Upper lobe of left lung (tissue), 4 donors: ENCODE measurements around the gene CHCHD6.

Experiments
- CTCF ChIP-seq, 6 experiments: fragments of 450-650 bp in 4 of 6; fragments of 200-600 bp in 2 of 6; sonication (generic) in 2 of 6; IDR thresholded peaks; one replicate each; pipeline ENCODE4 v1.5.1; 2016 to 2019; ENCODE audit warnings: antibody characterized with exemption in 6 of 6
- EP300 ChIP-seq, 4 donors: sonication (generic); formaldehyde crosslinking; IDR thresholded peaks; one replicate each; pipeline ENCODE4 v1.5.1; 2017; ENCODE audit warnings: antibody characterized with exemption in 4 of 4, control low read depth in 2 of 4
- POLR2A ChIP-seq, 4 donors: fragments of 450-650 bp; IDR thresholded peaks; one replicate each; pipeline ENCODE4 v1.5.1; 2016 to 2017; ENCODE audit warnings: antibody characterized with exemption in 4 of 4, mild to moderate bottlenecking in 2 of 4
- POLR2AphosphoS5 ChIP-seq, 2 donors: sonication (generic); formaldehyde crosslinking; IDR thresholded peaks; one replicate each; pipeline ENCODE4 v1.5.1; 2017; ENCODE audit warnings: antibody characterized with exemption in 2 of 2

- TF ChIP-seq CTCF (IDR thresholded peaks at IDR 0.05) (no peak), EP300 (IDR thresholded peaks at IDR 0.05) (no peak), POLR2A (IDR thresholded peaks at IDR 0.05) (no peak), POLR2AphosphoS5 (IDR thresholded peaks at IDR 0.05) (no peak)
Measured at GRCh38 chr3:126945171-126945721, 241.2 kb downstream of the CHCHD6 start.
